ENCODE results near the gene RDH5.

DNA sequence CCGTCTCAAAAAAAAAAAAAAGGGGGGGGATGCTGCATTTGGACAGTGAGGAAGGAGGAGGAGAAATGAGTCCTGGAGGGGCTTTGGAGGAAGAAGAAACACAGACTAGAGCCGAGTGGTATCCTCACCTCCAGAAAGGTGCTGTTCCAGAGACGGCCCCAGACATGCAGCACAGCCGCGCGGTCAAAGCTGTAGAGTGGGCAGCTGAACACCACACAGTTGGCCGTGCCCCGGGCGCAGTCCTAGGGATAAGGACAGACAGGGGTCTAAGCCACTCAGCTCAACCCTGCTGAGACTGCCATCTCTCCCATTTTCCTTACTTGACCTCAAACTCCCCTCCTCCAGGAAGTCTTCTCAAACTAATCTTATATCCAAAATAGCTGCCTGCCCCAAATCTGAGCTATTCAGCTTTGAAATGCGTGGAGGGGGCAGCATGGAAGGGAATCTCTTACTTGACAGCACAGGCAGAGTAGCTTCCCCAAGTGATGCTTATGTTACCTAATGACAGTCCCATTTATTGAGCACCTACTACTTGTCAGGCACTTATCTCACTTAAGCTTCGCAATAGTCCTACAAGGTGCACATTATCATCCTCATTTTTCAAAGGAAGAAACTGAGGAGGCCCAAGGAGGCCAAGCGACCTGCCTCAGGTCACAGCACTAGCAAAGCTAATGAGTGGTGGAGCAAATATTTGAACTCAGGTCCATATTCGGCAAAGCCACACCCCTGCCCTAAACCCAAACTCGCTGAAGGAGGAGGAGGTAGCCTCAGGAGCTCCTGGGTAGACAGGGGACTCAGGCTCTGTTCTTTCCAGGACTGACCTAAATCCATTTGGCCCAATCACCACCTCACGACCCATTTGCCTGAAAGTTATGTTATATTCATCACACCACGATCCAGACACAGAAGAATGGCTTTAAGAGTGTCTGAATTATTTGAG, 31.2 kb upstream of the RDH5 start:
- no peak for TF ChIP-seq EZH2phosphoT487 (IDR thresholded peaks at IDR 0.05; ENCODE audit: borderline replicate concordance, low read length)
- TF ChIP-seq, protein P1, sequence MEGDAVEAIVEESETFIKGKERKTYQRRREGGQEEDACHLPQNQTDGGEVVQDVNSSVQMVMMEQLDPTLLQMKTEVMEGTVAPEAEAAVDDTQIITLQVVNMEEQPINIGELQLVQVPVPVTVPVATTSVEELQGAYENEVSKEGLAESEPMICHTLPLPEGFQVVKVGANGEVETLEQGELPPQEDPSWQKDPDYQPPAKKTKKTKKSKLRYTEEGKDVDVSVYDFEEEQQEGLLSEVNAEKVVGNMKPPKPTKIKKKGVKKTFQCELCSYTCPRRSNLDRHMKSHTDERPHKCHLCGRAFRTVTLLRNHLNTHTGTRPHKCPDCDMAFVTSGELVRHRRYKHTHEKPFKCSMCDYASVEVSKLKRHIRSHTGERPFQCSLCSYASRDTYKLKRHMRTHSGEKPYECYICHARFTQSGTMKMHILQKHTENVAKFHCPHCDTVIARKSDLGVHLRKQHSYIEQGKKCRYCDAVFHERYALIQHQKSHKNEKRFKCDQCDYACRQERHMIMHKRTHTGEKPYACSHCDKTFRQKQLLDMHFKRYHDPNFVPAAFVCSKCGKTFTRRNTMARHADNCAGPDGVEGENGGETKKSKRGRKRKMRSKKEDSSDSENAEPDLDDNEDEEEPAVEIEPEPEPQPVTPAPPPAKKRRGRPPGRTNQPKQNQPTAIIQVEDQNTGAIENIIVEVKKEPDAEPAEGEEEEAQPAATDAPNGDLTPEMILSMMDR (IDR thresholded peaks at IDR 0.05; ENCODE audit: low read depth, low read length, poor library complexity, severe bottlenecking): no peak

Data from DOHH2 (cell line).